H9 (cell line): ENCODE results near the gene RNPS1. TPM values are rescaled to one million over a fixed set of nuclear protein-coding genes. Genes with fewer than 3 reads are reported as not detected.

ENCODE experiments used
- DNase-seq: peaks from one replicate; pipeline ENCODE4 v3.0.0-alpha.2; 2017
- H2AFZ ChIP-seq: one replicate; pipeline ENCODE4 v1.6.1; 2013; ENCODE audit warnings: mild to moderate bottlenecking, low read length, control low read depth, moderate library complexity
- H2AK5ac ChIP-seq: 2 replicates; pipeline ENCODE4 v1.6.1; 2013; ENCODE audit warnings: low read length, control low read depth, mixed read lengths; ENCODE audit not compliant: insufficient read length
- H2BK120ac ChIP-seq: one replicate; pipeline ENCODE4 v1.6.1; 2013; ENCODE audit warnings: low read depth, mild to moderate bottlenecking, low read length, control low read depth, inconsistent platforms; ENCODE audit not compliant: poor library complexity, severe bottlenecking
- H2BK12ac ChIP-seq: 2 replicates; pipeline ENCODE4 v1.6.1; 2013; ENCODE audit warnings: low read length, control low read depth, mixed read lengths, low read depth; ENCODE audit not compliant: insufficient read length
- H2BK15ac ChIP-seq: 2 replicates; pipeline ENCODE4 v1.6.1; 2013; ENCODE audit warnings: low read depth, low read length, control low read depth
- H2BK20ac ChIP-seq: one replicate; pipeline ENCODE4 v1.6.1; 2013; ENCODE audit warnings: low read depth, mild to moderate bottlenecking, low read length, control low read depth, inconsistent platforms; ENCODE audit not compliant: poor library complexity, severe bottlenecking
- H2BK5ac ChIP-seq: 2 replicates; pipeline ENCODE4 v1.6.1; 2013; ENCODE audit warnings: low read length, control low read depth, mixed read lengths; ENCODE audit not compliant: insufficient read length
- H3K14ac ChIP-seq: 2 replicates; pipeline ENCODE4 v1.6.1; 2013; ENCODE audit warnings: low read length, control low read depth; ENCODE audit not compliant: insufficient read depth
- H3K18ac ChIP-seq: 2 replicates; pipeline ENCODE4 v1.6.1; 2013; ENCODE audit warnings: low read depth, mild to moderate bottlenecking, mixed read lengths, low read length, control low read depth; ENCODE audit not compliant: insufficient read length
- H3K23ac ChIP-seq: 2 replicates; pipeline ENCODE4 v1.6.1; 2013; ENCODE audit warnings: low read length, control low read depth, mixed read lengths, low read depth; ENCODE audit not compliant: insufficient read length
- H3K23me2 ChIP-seq: 2 replicates; pipeline ENCODE4 v1.6.1; 2013; ENCODE audit warnings: low read depth, mild to moderate bottlenecking, mixed read lengths, low read length, control low read depth; ENCODE audit not compliant: insufficient read length, poor library complexity, severe bottlenecking
- H3K27ac ChIP-seq: 2 replicates; pipeline ENCODE4 v1.5.1; 2013; ENCODE audit warnings: low read length, control low read depth, mixed read lengths, low read depth; ENCODE audit not compliant: insufficient read length
- H3K27me3 ChIP-seq: 2 replicates; pipeline ENCODE4 v1.6.1; 2013; ENCODE audit warnings: low read length, control low read depth, inconsistent platforms; ENCODE audit not compliant: insufficient read depth
- H3K4ac ChIP-seq: 2 replicates; pipeline ENCODE4 v1.6.1; 2013; ENCODE audit warnings: low read depth, mild to moderate bottlenecking, control low read depth, inconsistent platforms, low read length, moderate library complexity
- H3K4me1 ChIP-seq: 2 replicates; pipeline ENCODE4 v1.6.1; 2013; ENCODE audit warnings: low read length, control low read depth, inconsistent platforms; ENCODE audit not compliant: insufficient read depth
- H3K4me2 ChIP-seq: 2 replicates; pipeline ENCODE4 v1.6.1; 2013; ENCODE audit warnings: low read length, control low read depth, mixed read lengths; ENCODE audit not compliant: insufficient read length, insufficient read depth
- H3K56ac ChIP-seq: 2 replicates; pipeline ENCODE4 v1.6.1; 2013; ENCODE audit warnings: low read depth, mild to moderate bottlenecking, mixed read lengths, low read length, control low read depth; ENCODE audit not compliant: insufficient read length
- H3K79me1 ChIP-seq: 2 replicates; pipeline ENCODE4 v1.6.1; 2013; ENCODE audit warnings: low read depth, mild to moderate bottlenecking, moderate library complexity, low read length, control low read depth, inconsistent platforms; ENCODE audit not compliant: insufficient read depth, poor library complexity, severe bottlenecking
- H3K79me2 ChIP-seq: 2 replicates; pipeline ENCODE4 v1.6.1; 2013; ENCODE audit warnings: low read length, control low read depth, inconsistent platforms; ENCODE audit not compliant: insufficient read depth
- H3K9ac ChIP-seq: 2 replicates; pipeline ENCODE4 v1.6.1; 2013; ENCODE audit warnings: low read length, control low read depth, mixed read lengths; ENCODE audit not compliant: insufficient read length; ENCODE audit errors: extremely low read depth
- H3K9me3 ChIP-seq: one replicate; pipeline ENCODE4 v1.6.1; 2013; ENCODE audit warnings: low read depth, low read length, inconsistent platforms; ENCODE audit not compliant: control insufficient read depth
- H3T11ph ChIP-seq: one replicate; pipeline ENCODE4 v1.6.1; 2013; ENCODE audit warnings: mild to moderate bottlenecking, low read length, control low read depth, inconsistent platforms
- H4K20me1 ChIP-seq: one replicate; pipeline ENCODE4 v1.6.1; 2013; ENCODE audit not compliant: control insufficient read depth, insufficient read length, insufficient read depth
- H4K5ac ChIP-seq: 2 replicates; pipeline ENCODE4 v1.6.1; 2013; ENCODE audit warnings: low read depth, mild to moderate bottlenecking, mixed read lengths, low read length, control low read depth; ENCODE audit not compliant: insufficient read length
- H4K8ac ChIP-seq: replicated peaks from 2 replicates; pipeline ENCODE4 v1.6.1; 2013; ENCODE audit warnings: low read length, control low read depth, mixed read lengths, low read depth; ENCODE audit not compliant: insufficient read length
- H4K91ac ChIP-seq: 2 replicates; pipeline ENCODE4 v1.6.1; 2013; ENCODE audit warnings: low read depth, mild to moderate bottlenecking, moderate library complexity, mixed read lengths, low read length, control low read depth; ENCODE audit not compliant: insufficient read length
- H3K27ac Mint-ChIP-seq, 3 experiments: 2 replicates in 2 of 3; 3 replicates in 1 of 3; pipeline ENCODE4 v1.8.0; 2020 to 2021; ENCODE audit warnings: mixed read lengths in 3 of 3, mild to moderate bottlenecking in 1 of 3, moderate library complexity in 1 of 3
- H3K27me3 Mint-ChIP-seq: 2 replicates; pipeline ENCODE4 v1.8.0; 2021; ENCODE audit warnings: low read depth, mild to moderate bottlenecking, moderate library complexity, mixed read lengths
- H3K36me3 Mint-ChIP-seq, 3 experiments: 2 replicates in 2 of 3; 3 replicates in 1 of 3; pipeline ENCODE4 v1.8.0; 2020 to 2021; ENCODE audit warnings: low read depth in 3 of 3, mixed read lengths in 3 of 3; ENCODE audit not compliant: insufficient read depth in 1 of 3
- H3K4me1 Mint-ChIP-seq, 2 experiments: 2 replicates each; pipeline ENCODE4 v1.8.0; 2020; ENCODE audit warnings: mixed read lengths in 2 of 2
- H3K4me3 Mint-ChIP-seq, 2 experiments: 2 replicates in 1 of 2; 3 replicates in 1 of 2; pipeline ENCODE4 v1.8.0; 2020 to 2021; ENCODE audit warnings: mild to moderate bottlenecking in 2 of 2, mixed read lengths in 2 of 2, moderate library complexity in 1 of 2
- H3K9me3 Mint-ChIP-seq, 2 experiments: 2 replicates in 1 of 2; 3 replicates in 1 of 2; pipeline ENCODE4 v1.8.0; 2020; ENCODE audit warnings: mild to moderate bottlenecking in 2 of 2, mixed read lengths in 2 of 2, moderate library complexity in 1 of 2
- CTCF ChIP-seq: fragments of 200-600 bp; sonication (generic); conservative IDR thresholded peaks from 3 replicates; pipeline ENCODE4 v1.8.0; 2021; ENCODE audit warnings: antibody characterized with exemption, mild to moderate bottlenecking
- WGBS: extraction: QIAGEN DNeasy Blood & Tissue Kit; methylation state at CpG from one replicate; pipeline ENCODE4 v1.1.7; 2013; ENCODE audit warnings: missing lambda C conversion rate, low lambda C conversion rate, mixed read lengths; ENCODE audit not compliant: insufficient read length; ENCODE audit errors: extremely low coverage; 5-methylcytosine and 5-hydroxymethylcytosine counted together
- total RNA-seq: library from RNA; stranded (reverse); gene quantifications from 2 replicates; pipeline ENCODE4 v1.2.1, GENCODE V29; 2021

RNPS1 gene
- total RNA-seq, 1 experiment from 2014 or later = 384 TPM

- Mint-ChIP-seq H3K9me3 (no peaks in the 10 kb centered on the region), H3K4me1 (peaks cover 13 to 18% of the 10 kb centered on the region in 2 experiments), H3K27me3 (no peaks in the 10 kb centered on the region), H3K4me3 (peak within 1 kb of the TSS; percentile 78 to 92), H3K36me3 (peaks cover 9 to 24% (median 17%) of the 10 kb centered on the region in 3 experiments; a peak in 6 of 7 replicates), H3K27ac (peak within 1 kb of the TSS; percentile 97 to 98 (median 98))
- Histone ChIP-seq H3K56ac (peak within 1 kb of the TSS; percentile 71), H2BK15ac (no peak within 1 kb of the TSS), H2AK5ac (no peak within 1 kb of the TSS), H3T11ph (peak within 1 kb of the TSS; percentile 89), H2BK20ac (no peak within 1 kb of the TSS), H3K79me1 (peaks cover 6% of the 10 kb centered on the region), H3K4ac (no peak within 1 kb of the TSS; the same call in 1 of the 2 replicates), H3K4me1 (no peaks in the 10 kb centered on the region), H3K23ac (no peak within 1 kb of the TSS), H4K8ac (no peak within 1 kb of the TSS), H2AFZ (no peak within 1 kb of the TSS), H3K14ac (peak within 1 kb of the TSS; percentile 97), H3K27me3 (no peaks in the 10 kb centered on the region), H3K9ac (peak within 1 kb of the TSS; percentile 99), H3K79me2 (peaks cover 6% of the 10 kb centered on the region; the same call in 1 of the 2 replicates), H3K23me2 (peaks cover 8% of the 10 kb centered on the region), H3K18ac (peak within 1 kb of the TSS; percentile 99), H3K27ac (peak within 1 kb of the TSS; percentile 99), H4K91ac (no peak within 1 kb of the TSS), H3K9me3 (no peaks in the 10 kb centered on the region), H2BK12ac (peak within 1 kb of the TSS; percentile 96), H4K5ac (peak within 1 kb of the TSS; percentile 98), H2BK5ac (peak within 1 kb of the TSS; percentile 94), H3K4me2 (peak within 1 kb of the TSS; percentile 76), H2BK120ac (no peak within 1 kb of the TSS), H4K20me1 (no peaks in the 10 kb centered on the region)
- TF ChIP-seq CTCF = no peak
- DNase-seq = no peak
- no CpG with 5 or more reads among the region's 48 CpGs for WGBS
Measured at GRCh38 chr16:2214719-2214968, 53.3 kb downstream of the RNPS1 start, which contains the start of gene PGP. PGP (minus strand) TSS chr16:2214840; CDS start chr16:2214777, 63 bp downstream.
